K562 (cell line): Measurements from ENCODE around the gene COL25A1. TPM values are rescaled to one million over a fixed set of nuclear protein-coding genes. Genes with fewer than 3 reads are reported as not detected.
"Not testable (repeated sequence)": the region's sequence is repeated elsewhere in the genome, so short reads cannot be mapped to it uniquely, and the experiment has no call there.

ENCODE experiments used
- ATAC-seq: fragments of 200-7000 bp; cut with Tn5 transposase; 3 replicates; pipeline ENCODE4 v1.9.1; 2020; ENCODE audit warnings: moderate library complexity
- BruUV-seq: library from RNA; stranded (reverse); fragments of 400-500 nt; replicated peaks from 2 replicates; lab custom pipeline; 2021; lab: Mats Ljungman, UMichigan
- CTCF ChIA-PET: fragments of 300-600 bp; formaldehyde crosslinking; extraction: SDS; loops from one replicate; lab custom pipeline; 2021; ENCODE audit warnings: low intra/inter-chr PET ratio; lab: Yijun Ruan, JAX
- POLR2A ChIA-PET: fragments of 300-600, 350-650 bp; sonication (Branson Sonifier 250); formaldehyde crosslinking; extraction: SDS; loops from one replicate; lab custom pipeline; 2021; ENCODE audit warnings: antibody characterized with exemption, inconsistent platforms; lab: Yijun Ruan, JAX
- DNase-seq, 4 experiments: peaks; one replicate each; pipeline versions ENCODE4 v3.0.0 to v3.0.0-alpha.2; 2011 to 2018; ENCODE audit warnings: low spot score in 3 of 4, mixed read lengths in 3 of 4; ENCODE audit errors: extremely low read depth in 1 of 4
- FAIRE-seq: peaks from 2 replicates; lab custom pipeline; 2011; peaks lifted over from hg19 to GRCh38; lab: Jason Lieb, UNC
- H2AFZ ChIP-seq: 2 replicates; pipeline ENCODE4 v1.6.0; 2011; ENCODE audit warnings: low read depth, low read length, control low read depth, inconsistent platforms
- H3K27ac ChIP-seq: fragments of 200-600 bp; 3 replicates; pipeline ENCODE4 v1.8.0; 2011; ENCODE audit warnings: low read depth, mild to moderate bottlenecking, control low read depth, inconsistent platforms, low read length, moderate library complexity, mixed read lengths; ENCODE audit errors: extremely low read depth
- H3K27me3 ChIP-seq, 2 experiments: fragments of 300-600 bp in 1 of 2; 2 replicates in 1 of 2; 3 replicates in 1 of 2; pipeline versions ENCODE4 v1.6.0 to v1.8.0; 2011; ENCODE audit warnings: inconsistent platforms in 2 of 2, low read length in 2 of 2, mild to moderate bottlenecking in 1 of 2, mixed read lengths in 1 of 2, moderate library complexity in 1 of 2; ENCODE audit not compliant: control insufficient read depth in 2 of 2, insufficient read depth in 2 of 2
- H3K36me3 ChIP-seq: fragments of 300-600 bp; 3 replicates; pipeline ENCODE4 v1.8.0; 2011; ENCODE audit warnings: mild to moderate bottlenecking, low read length, inconsistent platforms; ENCODE audit not compliant: control insufficient read depth, insufficient read depth
- H3K4me1 ChIP-seq, 2 experiments: fragments of 200-600 bp in 1 of 2; replicated peaks in 1 of 2; 2 replicates in 1 of 2; 3 replicates in 1 of 2; pipeline versions ENCODE4 v1.5.1 to v1.8.0; 2011; ENCODE audit warnings: inconsistent platforms in 2 of 2, low read length in 2 of 2, mild to moderate bottlenecking in 1 of 2, mixed read lengths in 1 of 2, moderate library complexity in 1 of 2; ENCODE audit not compliant: control insufficient read depth in 2 of 2, insufficient read depth in 2 of 2
- H3K4me2 ChIP-seq: 2 replicates; pipeline ENCODE4 v1.6.1; 2011; ENCODE audit warnings: low read length, control low read depth, inconsistent platforms, mixed read lengths; ENCODE audit not compliant: insufficient read depth
- H3K4me3 ChIP-seq: fragments of 200-600 bp; sonication (generic), shearing (Covaris generic); 2 replicates; pipeline ENCODE4 v1.5.1; 2016; ENCODE audit warnings: control low read depth, inconsistent platforms
- H3K79me2 ChIP-seq: fragments of 200-600 bp; 3 replicates; pipeline ENCODE4 v1.8.0; 2011; ENCODE audit warnings: low read length, inconsistent platforms; ENCODE audit not compliant: control insufficient read depth, insufficient read depth
- H3K9ac ChIP-seq, 2 experiments: 2 replicates each; pipeline versions ENCODE4 v1.6.0 to v1.6.1; 2011; ENCODE audit warnings: low read depth in 2 of 2, low read length in 2 of 2, control low read depth in 1 of 2, inconsistent platforms in 1 of 2, mild to moderate bottlenecking in 1 of 2, mixed read lengths in 1 of 2; ENCODE audit not compliant: insufficient read depth in 1 of 2
- H3K9me1 ChIP-seq: one replicate; pipeline ENCODE4 v1.6.0; 2011; ENCODE audit warnings: inconsistent platforms, mild to moderate bottlenecking, low read length, moderate library complexity; ENCODE audit not compliant: control insufficient read depth, insufficient read depth
- H3K9me3 ChIP-seq: replicated peaks from 2 replicates; pipeline ENCODE4 v1.5.1; 2011; ENCODE audit warnings: low read depth, low read length, inconsistent platforms; ENCODE audit not compliant: control insufficient read depth, insufficient read depth
- H4K20me1 ChIP-seq: replicated peaks from 2 replicates; pipeline ENCODE4 v1.6.1; 2011; ENCODE audit warnings: low read length, inconsistent platforms, mixed read lengths; ENCODE audit not compliant: control insufficient read depth, insufficient read depth
- BCOR ChIP-seq: fragments of 450-650 bp; IDR thresholded peaks from 2 replicates; pipeline ENCODE4 v1.6.1; 2016
- CEBPB ChIP-seq: fragments of 450-650 bp; IDR thresholded peaks from 2 replicates; pipeline ENCODE4 v1.6.1; 2016; ENCODE audit warnings: missing genetic modification characterization, missing compliant biosample characterization
- MIER1 ChIP-seq: fragments of 450-650 bp; IDR thresholded peaks from 2 replicates; pipeline ENCODE4 v1.6.1; 2016; ENCODE audit warnings: antibody characterized with exemption, mild to moderate bottlenecking, low read depth
- ZNF146 ChIP-seq: IDR thresholded peaks from one replicate; pipeline ENCODE4 v1.6.1; 2018; ENCODE audit warnings: missing compliant biosample characterization; ENCODE audit not compliant: unreplicated experiment
- whole genome bisulfite sequencing: fragments of 100-300 bp; shearing (Covaris generic); methylation state at CpG from one replicate; pipeline ENCODE4 v1.1.6; 2016; ENCODE audit warnings: low coverage, mixed read lengths; ENCODE audit not compliant: insufficient coverage; ENCODE audit errors: missing lambda C conversion rate; 5-methylcytosine and 5-hydroxymethylcytosine counted together
- in situ Hi-C: fragments of 300-500 bp; cut with MboI; formaldehyde crosslinking; loops from 4 replicates; pipeline ENCODE4 v1.15.0; 2018; ENCODE audit warnings: inconsistent platforms, mixed read lengths
- intact Hi-C: fragments of 100-400 bp; cut with micrococcal nuclease; formaldehyde crosslinking; loops from 2 replicates; pipeline ENCODE4 v1.14.2; 2022
- polyA plus RNA-seq, 8 experiments: library from polyadenylated mRNA; depleted of rRNA in 4 of 8; stranded (reverse) in 5 of 8; unstranded in 3 of 8; fragments of >200 nt; fragmentation: Nextera tagmentation in 2 of 8; fragmentation: Illumina TruSeq in 1 of 8; extraction: Ambion mirVana in 2 of 8; extraction: Trizol in 1 of 8; gene quantifications; 2 replicates each; pipeline versions ENCODE4 v1.2.1 to v1.2.3, GENCODE V29; 2011 to 2014; ENCODE audit warnings: inconsistent platforms in 1 of 8, missing spikeins in 1 of 8
- total RNA-seq, 7 experiments: library from RNA; depleted of rRNA in 6 of 7; stranded (reverse); fragments of >200 nt in 6 of 7; fragmentation: Illumina TruSeq in 2 of 7; extraction: Trizol in 2 of 7; gene quantifications; 2 replicates each; pipeline versions ENCODE4 v1.2.1 to v1.2.3, GENCODE V29; 2011 to 2021; ENCODE audit warnings: low replicate concordance in 1 of 7

The COL25A1 gene
- total and polyA plus RNA-seq, 9 of the 15 experiments (the other 6 are each of a cell fraction or from before 2014, with no cell fraction given) = 0.03 to 0.62 (median 0.27) TPM

DNA sequence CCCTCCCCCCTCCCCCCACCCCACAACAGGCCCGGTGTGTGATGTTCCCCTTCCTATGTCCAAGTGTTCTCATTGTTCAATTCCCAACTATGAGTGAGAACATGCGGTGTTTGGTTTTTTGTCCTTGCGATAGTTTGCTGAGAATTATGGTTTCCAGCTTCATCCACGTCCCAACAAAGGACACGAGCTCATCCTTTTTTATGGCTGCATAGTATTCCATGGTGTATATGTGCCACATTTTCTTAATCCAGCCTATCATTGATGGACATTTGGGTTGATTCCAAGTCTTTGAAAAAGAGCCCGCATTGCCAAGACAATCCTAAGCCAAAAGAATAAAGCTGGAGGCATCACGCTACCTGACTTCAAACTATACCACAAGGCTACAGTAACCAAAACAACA is 231.8 kb downstream of the COL25A1 start:
- BruUV-seq, H3K27me3 ChIP-seq, H3K4me3 ChIP-seq, H2AFZ ChIP-seq, H3K36me3 ChIP-seq, H3K4me2 ChIP-seq, H3K27ac ChIP-seq, in situ Hi-C loops, H3K4me1 ChIP-seq, H3K9me1 ChIP-seq, DNase-seq, CTCF ChIA-PET, ATAC-seq, H3K79me2 ChIP-seq, H3K9me3 ChIP-seq, H3K9ac ChIP-seq, FAIRE-seq, POLR2A ChIA-PET, H4K20me1 ChIP-seq: not testable (repeated sequence)
- intact Hi-C loops = loop anchor here (10.0 kb wide), 1 partner anchor 334 kb away; no protein-coding TSS in a partner anchor
- 63% methylated on average over 6 of the region's 7 CpGs for WGBS
- peak; percentile 73 for TF ChIP-seq ZNF146 (CRISPR knock-in tag)
- peak; percentile 42; the same call in 1 of the 2 replicates for TF ChIP-seq BCOR

DNA sequence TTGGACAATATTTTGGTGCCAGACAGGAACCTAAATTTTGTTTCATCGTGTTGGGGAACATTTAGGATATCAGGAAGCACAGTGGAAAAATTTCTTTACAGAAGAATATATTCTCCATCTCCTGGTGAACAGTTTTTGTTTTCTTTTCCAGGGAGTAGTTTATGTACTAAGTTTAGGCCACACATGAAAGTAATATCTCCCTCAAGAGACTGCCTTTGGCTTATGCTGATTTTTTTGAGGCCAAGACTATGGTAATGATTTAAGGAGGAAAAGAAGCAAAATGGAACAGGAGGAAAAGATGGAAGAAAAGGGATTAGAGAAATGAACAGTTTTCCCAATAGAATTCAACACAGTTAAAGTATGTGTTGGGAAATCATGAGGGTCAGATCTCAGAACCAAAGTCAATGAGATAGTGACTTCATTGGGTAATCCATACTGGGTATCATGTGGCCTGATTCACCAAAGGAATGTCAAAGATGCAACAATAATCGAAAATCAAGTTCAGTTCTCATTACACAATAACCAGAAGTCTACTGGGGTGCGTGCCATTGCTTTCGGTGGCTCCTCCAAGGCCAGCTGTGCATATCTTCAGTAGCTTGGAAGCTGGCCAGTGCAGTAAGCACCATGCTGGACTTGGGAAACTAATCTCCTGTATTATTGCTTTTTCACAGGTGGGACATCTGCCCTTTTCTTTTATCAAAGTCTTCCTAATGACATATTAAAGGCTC is 234.8 kb downstream of the COL25A1 start:
- Histone ChIP-seq H4K20me1 (no peaks in the 10 kb centered on the region), H3K4me3 (no peak overlapping the region), H3K36me3 (no peaks in the 10 kb centered on the region), H3K9me3 (no peaks in the 10 kb centered on the region), H3K9me1 (no peaks in the 10 kb centered on the region), H3K79me2 (no peaks in the 10 kb centered on the region), H3K9ac (no peak overlapping the region), H3K27ac (no peak overlapping the region), H3K4me2 (no peak overlapping the region), H3K27me3 (no peaks in the 10 kb centered on the region), H2AFZ (peak overlapping the region; percentile 40; the same call in 1 of the 2 replicates), H3K4me1 (peaks cover 0 to 3% of the 10 kb centered on the region in 2 experiments; a peak in 1 of 5 replicates)
- intact Hi-C loops (no loop called here), in situ Hi-C loops (no loop called here)
- DNase-seq = peak in 1 of 4 experiments; percentile 12
- CTCF ChIA-PET = no interaction called here
- POLR2A ChIA-PET = no interaction called here
- peak; percentile 55 for TF ChIP-seq CEBPB (tag)
- no peak for TF ChIP-seq MIER1
- WGBS = 22% methylated on average over 4 of the region's 4 CpGs
- BruUV-seq = no TSS peak
- FAIRE-seq = peak; percentile 68
- ATAC-seq = 0 out of 3 replicates have a peak, but pooled peaks have one; percentile 34
